Activated naive CD4-positive, alpha-beta T cell treated with anti-CD3 and anti-CD28 coated beads, Interleukin-2, amount 10 ng/mL, durations not matched to agents 7 days and 5 days (primary cell): ENCODE data around the gene NEURL3.

Source experiments
- CTCF ChIA-PET: fragments of 350-600 bp; sonication (Branson Sonifier 250); formaldehyde crosslinking; loops from one replicate; lab custom pipeline; 2021; ENCODE audit warnings: antibody characterized with exemption; lab: Charles Lee
- DNase-seq: peaks from one replicate; pipeline ENCODE4 v3.0.0-alpha.2; 2020
- H3K27ac Mint-ChIP-seq: one replicate; pipeline ENCODE4 v1.8.0; 2021; ENCODE audit warnings: mild to moderate bottlenecking, moderate library complexity, mixed read lengths
- H3K27me3 Mint-ChIP-seq: one replicate; pipeline ENCODE4 v1.8.0; 2021; ENCODE audit warnings: mild to moderate bottlenecking, mixed read lengths
- H3K36me3 Mint-ChIP-seq: one replicate; pipeline ENCODE4 v1.8.0; 2021; ENCODE audit warnings: mixed read lengths
- H3K4me1 Mint-ChIP-seq: one replicate; pipeline ENCODE4 v1.8.0; 2021; ENCODE audit warnings: mixed read lengths
- H3K4me3 Mint-ChIP-seq: one replicate; pipeline ENCODE4 v1.8.0; 2021; ENCODE audit warnings: mild to moderate bottlenecking, moderate library complexity, mixed read lengths
- H3K9me3 Mint-ChIP-seq: one replicate; pipeline ENCODE4 v1.8.0; 2021; ENCODE audit warnings: mixed read lengths

NEURL3 gene

GRCh38 chr2:96536445-96537065 is 31.4 kb upstream of the NEURL3 start, which contains the start of gene ARID5A:
Gene ARID5A (plus strand): TSS chr2:96536752. CDS start chr2:96536827, 75 bp downstream.
- H3K4me1 Mint-ChIP-seq = peaks cover 61% of the 10 kb centered on the region
- CTCF ChIA-PET = interaction anchor here (1.1 to 5.7 kb wide), 5 partner anchors 9 to 18 kb away, joined by 3 to 33 read pairs (median 10); no protein-coding TSS in a partner anchor
- peak within 1 kb of the TSS; percentile 100 for H3K27ac Mint-ChIP-seq
- H3K27me3 Mint-ChIP-seq = peaks cover 24% of the 10 kb centered on the region
- peak; percentile 96 for DNase-seq
- no peaks in the 10 kb centered on the region for H3K9me3 Mint-ChIP-seq
- peak within 1 kb of the TSS; percentile 95 for H3K4me3 Mint-ChIP-seq
- peaks cover 25% of the 10 kb centered on the region for H3K36me3 Mint-ChIP-seq

DNA sequence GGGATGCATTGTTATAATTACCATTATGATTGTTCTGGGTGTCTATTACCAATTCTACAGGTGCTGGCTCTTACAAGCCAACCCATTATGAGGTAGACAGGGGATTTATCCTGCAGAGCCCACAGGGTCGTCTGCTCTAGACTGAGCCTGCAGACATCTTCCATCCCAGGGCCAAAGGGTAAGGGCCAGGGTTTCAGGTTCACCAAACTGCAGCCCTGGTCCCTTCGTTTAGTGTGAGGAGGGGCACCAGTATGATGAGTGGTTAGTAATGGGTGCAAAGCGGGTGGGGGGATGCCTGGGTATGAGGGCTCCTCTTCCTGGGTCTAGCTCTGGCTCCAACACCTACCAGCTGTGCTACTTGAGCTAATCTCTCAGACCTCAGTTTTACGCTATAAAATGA is 30.2 kb upstream of the NEURL3 start:
- DNase-seq = no peak
- Mint-ChIP-seq H3K4me3 (no peak overlapping the region), H3K4me1 (peaks cover 62% of the 10 kb centered on the region), H3K36me3 (peaks cover 20% of the 10 kb centered on the region), H3K27me3 (peaks cover 28% of the 10 kb centered on the region), H3K9me3 (no peaks in the 10 kb centered on the region), H3K27ac (no peak overlapping the region)
- CTCF ChIA-PET = interaction anchor here (1.3 to 3.0 kb wide), 2 partner anchors 8 to 19 kb away, joined by 3 to 10 read pairs; no protein-coding TSS in a partner anchor

GRCh38 chr2:96534701-96535181 is 29.6 kb upstream of the NEURL3 start:
- H3K27ac Mint-ChIP-seq = no peak overlapping the region
- CTCF ChIA-PET = interaction anchor here (3.0 kb wide), 1 partner anchor 20 kb away, joined by 10 read pairs; no protein-coding TSS in a partner anchor
- no peak for DNase-seq
- H3K4me1 Mint-ChIP-seq = peaks cover 61% of the 10 kb centered on the region
- H3K4me3 Mint-ChIP-seq = peak overlapping the region; percentile 11
- H3K36me3 Mint-ChIP-seq = peaks cover 14% of the 10 kb centered on the region
- H3K9me3 Mint-ChIP-seq = no peaks in the 10 kb centered on the region
- peaks cover 28% of the 10 kb centered on the region for H3K27me3 Mint-ChIP-seq

- Mint-ChIP-seq H3K4me3 (no peak overlapping the region), H3K27ac (no peak overlapping the region), H3K27me3 (peaks cover 29% of the 10 kb centered on the region), H3K9me3 (no peaks in the 10 kb centered on the region), H3K36me3 (peaks cover 9% of the 10 kb centered on the region), H3K4me1 (peaks cover 60% of the 10 kb centered on the region)
- CTCF ChIA-PET = interaction anchor here (3.0 kb wide), 1 partner anchor 20 kb away, joined by 10 read pairs; no protein-coding TSS in a partner anchor
- no peak for DNase-seq
These were observed 29.0 kb upstream of the NEURL3 start for GRCh38 chr2:96534141-96534540.

DNA sequence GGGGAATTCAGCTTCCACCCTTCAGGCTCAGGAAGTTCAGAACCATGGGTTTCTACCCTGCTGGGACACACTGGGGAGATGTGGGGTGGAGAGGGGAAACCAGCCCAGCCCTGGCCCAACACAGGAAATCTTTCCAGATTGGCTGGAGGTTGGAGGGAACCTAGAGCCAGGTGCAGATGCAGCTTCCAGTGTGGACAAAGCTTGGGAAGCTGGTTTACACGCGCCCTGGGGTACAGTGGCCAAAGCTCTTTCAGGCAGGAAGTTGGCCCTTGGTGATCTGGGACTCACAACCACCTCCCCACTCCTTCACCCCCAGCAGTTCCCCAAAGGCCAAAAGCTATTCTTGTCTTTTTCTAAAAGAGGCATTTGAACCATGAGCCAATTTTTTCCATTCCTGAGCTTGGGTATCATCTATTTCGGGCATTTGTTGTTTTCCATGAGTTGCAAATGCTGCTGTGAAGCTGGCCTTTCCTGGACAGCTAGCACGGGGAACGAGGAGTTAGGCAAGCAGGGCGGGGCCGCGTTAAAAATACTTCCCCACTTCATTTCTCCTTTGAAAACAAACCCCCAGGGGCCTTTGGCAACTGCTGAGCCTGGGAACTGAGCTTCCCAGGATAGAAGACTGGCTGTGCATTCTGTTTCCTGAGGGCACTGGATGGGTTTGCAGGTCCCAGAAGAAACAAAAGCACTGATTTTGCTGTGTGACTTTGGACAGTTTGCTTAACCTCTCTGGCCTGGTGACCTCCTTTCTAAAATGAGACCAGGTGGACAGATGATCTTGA is 28.3 kb upstream of the NEURL3 start:
- H3K4me1 Mint-ChIP-seq = peaks cover 62% of the 10 kb centered on the region

DNA sequence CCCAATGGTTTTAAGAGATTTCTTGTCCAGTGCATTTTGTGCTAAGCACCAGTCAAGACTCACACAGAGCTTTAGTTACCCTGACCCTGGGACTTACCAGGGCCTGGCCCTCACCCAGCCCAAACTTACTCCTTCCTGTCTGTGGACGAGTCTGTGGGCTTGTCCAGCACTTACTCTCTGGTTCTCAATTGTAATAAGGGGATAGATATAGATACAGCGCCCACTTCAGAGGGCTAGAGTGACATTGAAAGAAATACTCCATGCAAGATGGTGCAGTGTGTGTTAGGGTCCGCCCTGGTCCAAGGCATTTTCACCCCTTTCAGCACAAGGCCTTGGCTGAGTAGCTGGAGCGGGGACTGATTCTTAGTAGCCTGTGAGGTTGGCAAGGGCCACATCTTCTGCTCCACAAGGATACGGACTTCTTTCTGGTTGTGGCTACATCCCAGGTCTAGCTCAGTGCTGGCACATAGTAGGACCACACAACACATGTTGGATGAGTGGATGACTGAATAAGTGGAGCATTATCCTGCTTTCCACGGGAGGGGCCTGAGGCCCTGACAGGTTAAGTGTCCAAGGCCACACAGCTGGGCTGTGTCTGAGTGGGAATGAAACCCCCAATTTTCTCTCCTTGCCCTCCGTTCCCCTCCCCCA is 27.6 kb upstream of the NEURL3 start:
- CTCF ChIA-PET = interaction anchor here (0.9 kb wide), 1 partner anchor 125 kb away, joined by 3 read pairs; no protein-coding TSS in a partner anchor

More for the DNA sequence above, 28.3 kb upstream of the NEURL3 start:
- Mint-ChIP-seq H3K27ac (peak overlapping the region; percentile 3), H3K4me3 (no peak overlapping the region), H3K36me3 (peaks cover 6% of the 10 kb centered on the region), H3K27me3 (peaks cover 35% of the 10 kb centered on the region), H3K9me3 (no peaks in the 10 kb centered on the region)
- no peak for DNase-seq
- CTCF ChIA-PET = interaction anchor here (0.9 to 3.0 kb wide), 2 partner anchors 21 to 126 kb away, joined by 3 to 10 read pairs; no protein-coding TSS in a partner anchor

GRCh38 chr2:96531872-96532505 is 26.8 kb upstream of the NEURL3 start:
- CTCF ChIA-PET = interaction anchor here (0.6 to 1.9 kb wide), 3 partner anchors 22 to 34 kb away, joined by 3 to 11 read pairs (median 3); no protein-coding TSS in a partner anchor
- H3K9me3 Mint-ChIP-seq = no peaks in the 10 kb centered on the region
- peaks cover under 1% of the 10 kb centered on the region for H3K36me3 Mint-ChIP-seq
- peak overlapping the region; percentile 31 for H3K27ac Mint-ChIP-seq
- peaks cover 37% of the 10 kb centered on the region for H3K27me3 Mint-ChIP-seq
- peak; percentile 85 for DNase-seq
- peaks cover 71% of the 10 kb centered on the region for H3K4me1 Mint-ChIP-seq
- H3K4me3 Mint-ChIP-seq = peak overlapping the region; percentile 65

More for the DNA sequence above, 27.6 kb upstream of the NEURL3 start:
- peaks cover 37% of the 10 kb centered on the region for H3K27me3 Mint-ChIP-seq
- H3K36me3 Mint-ChIP-seq = peaks cover 4% of the 10 kb centered on the region
- peak overlapping the region; percentile 31 for H3K27ac Mint-ChIP-seq
- peaks cover 68% of the 10 kb centered on the region for H3K4me1 Mint-ChIP-seq
- DNase-seq = no peak
- no peak overlapping the region for H3K4me3 Mint-ChIP-seq
- no peaks in the 10 kb centered on the region for H3K9me3 Mint-ChIP-seq

DNA sequence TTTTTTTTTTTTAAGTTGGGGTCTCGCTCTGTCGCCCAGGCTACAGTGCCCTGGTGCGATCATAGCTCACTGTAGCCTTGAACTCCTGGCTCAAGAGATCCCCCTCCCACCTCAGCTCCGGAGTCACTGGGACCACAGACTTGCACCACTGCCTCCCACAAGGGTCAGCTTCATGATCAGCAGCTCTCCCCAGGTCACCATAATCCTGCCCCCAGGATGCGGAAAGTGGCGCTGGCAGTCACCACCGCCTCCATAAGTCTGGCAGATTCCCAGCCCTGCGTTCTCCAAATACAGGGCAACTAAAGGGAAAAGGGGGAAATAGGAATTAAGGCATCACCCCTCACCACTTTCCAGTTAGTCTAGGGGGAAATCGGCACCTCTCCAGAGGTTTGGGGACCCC is 26.2 kb upstream of the NEURL3 start:
- H3K4me3 Mint-ChIP-seq = no peak overlapping the region
- H3K27me3 Mint-ChIP-seq = peaks cover 37% of the 10 kb centered on the region
- peak overlapping the region; percentile 14 for H3K27ac Mint-ChIP-seq
- H3K36me3 Mint-ChIP-seq = no peaks in the 10 kb centered on the region
- peaks cover 77% of the 10 kb centered on the region for H3K4me1 Mint-ChIP-seq
- no peaks in the 10 kb centered on the region for H3K9me3 Mint-ChIP-seq
- no peak for DNase-seq
- CTCF ChIA-PET = interaction anchor here (0.9 to 1.9 kb wide), 3 partner anchors 22 to 23 kb away, joined by 3 to 11 read pairs (median 3); no protein-coding TSS in a partner anchor

GRCh38 chr2:96530474-96531357 is 25.6 kb upstream of the NEURL3 start:
- H3K4me3 Mint-ChIP-seq = no peak overlapping the region
- H3K4me1 Mint-ChIP-seq = peaks cover 80% of the 10 kb centered on the region
- peaks cover 38% of the 10 kb centered on the region for H3K27me3 Mint-ChIP-seq
- H3K9me3 Mint-ChIP-seq = no peaks in the 10 kb centered on the region
- no peaks in the 10 kb centered on the region for H3K36me3 Mint-ChIP-seq
- DNase-seq = no peak
- CTCF ChIA-PET = interaction anchor here (1.0 to 4.8 kb wide), 4 partner anchors 9 to 23 kb away, joined by 3 to 33 read pairs (median 7); partner anchors contain the start of gene ARID5A
- H3K27ac Mint-ChIP-seq = no peak overlapping the region

- Mint-ChIP-seq H3K27me3 (peaks cover 41% of the 10 kb centered on the region), H3K36me3 (no peaks in the 10 kb centered on the region)
- CTCF ChIA-PET = interaction anchor here (1.0 to 4.8 kb wide), 2 partner anchors 9 kb away, joined by 3 to 33 read pairs; partner anchors contain the start of gene ARID5A
These were observed 24.9 kb upstream of the NEURL3 start for GRCh38 chr2:96530144-96530430.

GRCh38 chr2:96529376-96530143 is 24.4 kb upstream of the NEURL3 start:
- no peaks in the 10 kb centered on the region for H3K9me3 Mint-ChIP-seq
- peaks cover 39% of the 10 kb centered on the region for H3K27me3 Mint-ChIP-seq
- CTCF ChIA-PET = interaction anchor here (1.0 to 4.8 kb wide), 3 partner anchors 9 to 14 kb away, joined by 3 to 33 read pairs (median 3); partner anchors contain the start of gene ARID5A
- no peak for DNase-seq
- peak overlapping the region; percentile 5 for H3K27ac Mint-ChIP-seq
- H3K4me3 Mint-ChIP-seq = no peak overlapping the region
- H3K36me3 Mint-ChIP-seq = no peaks in the 10 kb centered on the region
- peaks cover 87% of the 10 kb centered on the region for H3K4me1 Mint-ChIP-seq

More at GRCh38 chr2:96530144-96530430, 24.9 kb upstream of the NEURL3 start:
- DNase-seq = no peak
- H3K9me3 Mint-ChIP-seq = no peaks in the 10 kb centered on the region
- peaks cover 82% of the 10 kb centered on the region for H3K4me1 Mint-ChIP-seq
- H3K4me3 Mint-ChIP-seq = no peak overlapping the region
- no peak overlapping the region for H3K27ac Mint-ChIP-seq
